Panc1 (cell line): ENCODE data around the gene ZNFX1. TPM values are rescaled to one million over a fixed set of nuclear protein-coding genes. Genes with fewer than 3 reads are reported as not detected.
"Not testable (repeated sequence)": the region's sequence is repeated elsewhere in the genome, so short reads cannot be mapped to it uniquely, and the experiment has no call there.

Source experiments
- ATAC-seq: fragments of 200-7000 bp; cut with Tn5 transposase; 2 replicates; pipeline ENCODE4 v1.9.1; 2020; ENCODE audit warnings: mild to moderate bottlenecking, moderate library complexity
- BruUV-seq: library from RNA; stranded (reverse); fragments of 400-500 nt; replicated peaks from 2 replicates; lab custom pipeline; 2021; lab: Mats Ljungman, UMichigan
- CTCF ChIA-PET: fragments of 300-600 bp; sonication (Branson Sonifier 250); formaldehyde crosslinking; loops from one replicate; lab custom pipeline; 2022; ENCODE audit warnings: antibody characterized with exemption; lab: Charles Lee
- POLR2A ChIA-PET: fragments of 300-600 bp; sonication (Branson Sonifier 250); formaldehyde crosslinking; loops from one replicate; lab custom pipeline; 2022; ENCODE audit warnings: antibody characterized with exemption; lab: Charles Lee
- DNase-seq: peaks from one replicate; pipeline ENCODE4 v3.0.0-alpha.2; 2010; ENCODE audit warnings: low read depth, low spot score
- H3K27ac ChIP-seq: 2 replicates; pipeline ENCODE4 v1.5.1; 2011; ENCODE audit warnings: mild to moderate bottlenecking, low read length, inconsistent platforms
- H3K27me3 ChIP-seq: fragments of 200-500 bp; sonication (Bioruptor generic); 2 replicates; pipeline ENCODE4 v1.6.0; 2014; ENCODE audit warnings: low read length, inconsistent platforms; ENCODE audit not compliant: control insufficient read depth, insufficient read depth
- H3K36me3 ChIP-seq: fragments of 200-500 bp; sonication (Bioruptor generic); 2 replicates; pipeline ENCODE4 v1.5.1; 2014; ENCODE audit warnings: inconsistent platforms, mild to moderate bottlenecking, low read length, moderate library complexity; ENCODE audit not compliant: control insufficient read depth, insufficient read depth
- H3K4me1 ChIP-seq: 2 replicates; pipeline ENCODE4 v1.5.1; 2011; ENCODE audit warnings: inconsistent platforms, mild to moderate bottlenecking, low read length, moderate library complexity; ENCODE audit not compliant: control insufficient read depth, insufficient read depth
- H3K4me3 ChIP-seq, 2 experiments: 2 replicates each; pipeline ENCODE4 v1.5.1; 2011 to 2012; ENCODE audit warnings: low read depth in 2 of 2, low read length in 2 of 2, mild to moderate bottlenecking in 2 of 2, inconsistent platforms in 1 of 2, moderate library complexity in 1 of 2
- H3K9me3 ChIP-seq: fragments of 200-500 bp; sonication (Bioruptor generic); 2 replicates; pipeline ENCODE4 v1.5.1; 2014; ENCODE audit warnings: low read depth, mild to moderate bottlenecking, inconsistent platforms, low read length, moderate library complexity; ENCODE audit not compliant: control insufficient read depth, insufficient read depth
- POLR2AphosphoS5 ChIP-seq: IDR thresholded peaks from 2 replicates; pipeline ENCODE4 v1.6.1; 2012; ENCODE audit warnings: mild to moderate bottlenecking, low read depth, low read length, moderate library complexity
- SIN3A ChIP-seq: IDR thresholded peaks from 2 replicates; pipeline ENCODE4 v1.6.1; 2012; ENCODE audit warnings: low read depth, mild to moderate bottlenecking, low read length, moderate library complexity, borderline replicate concordance; ENCODE audit not compliant: insufficient read depth
- TCF7L2 ChIP-seq: IDR thresholded peaks from 2 replicates; pipeline ENCODE4 v1.6.1; 2011; ENCODE audit warnings: mild to moderate bottlenecking, low read depth, low read length, inconsistent platforms
- in situ Hi-C: cut with HindIII; loops from 2 replicates; pipeline ENCODE4 v1.10.0; 2016; ENCODE audit warnings: low sequenced_read_pairs, low pct_unique_long_range_greater_than_20kb
- intact Hi-C: fragments of 100-400 bp; cut with micrococcal nuclease; formaldehyde crosslinking; loops from one replicate; pipeline ENCODE4 v1.10.0; 2022; ENCODE audit not compliant: unreplicated experiment
- total RNA-seq: library from RNA; stranded (reverse); gene quantifications from one replicate; pipeline ENCODE4 v1.2.1, GENCODE V29; 2021; ENCODE audit not compliant: unreplicated experiment
- TF ChIP-seq, protein P1 (sequence below), 2 experiments: IDR thresholded peaks; 2 replicates each; pipeline ENCODE4 v1.6.1; 2011 to 2012; ENCODE audit warnings: low read depth in 2 of 2, control low read depth in 1 of 2, low read length in 1 of 2, mild to moderate bottlenecking in 1 of 2, moderate library complexity in 1 of 2; ENCODE audit not compliant: insufficient read depth in 1 of 2
- TF ChIP-seq, protein P2 (sequence below): fragments of 450-650 bp; IDR thresholded peaks from 2 replicates; pipeline ENCODE4 v1.5.1; 2017; ENCODE audit warnings: mild to moderate bottlenecking

The ZNFX1 gene
- total RNA-seq, 1 experiment from 2014 or later = 39.4 TPM

DNA sequence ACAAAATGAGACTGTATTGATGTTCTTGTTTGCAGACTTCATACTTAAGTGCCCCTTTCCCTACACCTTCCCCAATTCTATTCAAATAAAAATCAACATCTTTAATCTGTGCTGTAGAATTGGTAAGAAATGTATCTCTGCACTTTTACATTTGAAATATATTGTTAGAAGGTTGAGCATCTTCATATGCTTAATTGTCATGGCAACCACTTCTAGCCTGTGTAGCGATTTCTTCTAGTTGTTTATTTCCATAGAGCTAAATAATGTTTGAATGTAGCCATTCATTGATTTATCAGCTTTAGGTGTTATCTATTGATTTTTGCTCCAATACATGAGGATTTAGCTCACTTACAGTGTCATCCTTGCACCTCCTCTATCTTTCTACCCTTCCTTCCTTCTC lies 37.7 kb upstream of the ZNFX1 start:
- H3K27me3 ChIP-seq = peaks cover 2% of the 10 kb centered on the region; the same call in 1 of the 2 replicates
- H3K9me3 ChIP-seq = no peaks in the 10 kb centered on the region
- ATAC-seq (no peak), DNase-seq (no peak)
- H3K4me1 ChIP-seq = no peaks in the 10 kb centered on the region
- no peak overlapping the region for H3K4me3 ChIP-seq
- no peaks in the 10 kb centered on the region for H3K36me3 ChIP-seq
- CTCF ChIA-PET = no interaction called here
- no TSS peak for BruUV-seq
- POLR2A ChIA-PET = no interaction called here
- TF ChIP-seq POLR2AphosphoS5 (no peak), SIN3A (no peak), TCF7L2 (no peak)
- TF ChIP-seq, protein P1, sequence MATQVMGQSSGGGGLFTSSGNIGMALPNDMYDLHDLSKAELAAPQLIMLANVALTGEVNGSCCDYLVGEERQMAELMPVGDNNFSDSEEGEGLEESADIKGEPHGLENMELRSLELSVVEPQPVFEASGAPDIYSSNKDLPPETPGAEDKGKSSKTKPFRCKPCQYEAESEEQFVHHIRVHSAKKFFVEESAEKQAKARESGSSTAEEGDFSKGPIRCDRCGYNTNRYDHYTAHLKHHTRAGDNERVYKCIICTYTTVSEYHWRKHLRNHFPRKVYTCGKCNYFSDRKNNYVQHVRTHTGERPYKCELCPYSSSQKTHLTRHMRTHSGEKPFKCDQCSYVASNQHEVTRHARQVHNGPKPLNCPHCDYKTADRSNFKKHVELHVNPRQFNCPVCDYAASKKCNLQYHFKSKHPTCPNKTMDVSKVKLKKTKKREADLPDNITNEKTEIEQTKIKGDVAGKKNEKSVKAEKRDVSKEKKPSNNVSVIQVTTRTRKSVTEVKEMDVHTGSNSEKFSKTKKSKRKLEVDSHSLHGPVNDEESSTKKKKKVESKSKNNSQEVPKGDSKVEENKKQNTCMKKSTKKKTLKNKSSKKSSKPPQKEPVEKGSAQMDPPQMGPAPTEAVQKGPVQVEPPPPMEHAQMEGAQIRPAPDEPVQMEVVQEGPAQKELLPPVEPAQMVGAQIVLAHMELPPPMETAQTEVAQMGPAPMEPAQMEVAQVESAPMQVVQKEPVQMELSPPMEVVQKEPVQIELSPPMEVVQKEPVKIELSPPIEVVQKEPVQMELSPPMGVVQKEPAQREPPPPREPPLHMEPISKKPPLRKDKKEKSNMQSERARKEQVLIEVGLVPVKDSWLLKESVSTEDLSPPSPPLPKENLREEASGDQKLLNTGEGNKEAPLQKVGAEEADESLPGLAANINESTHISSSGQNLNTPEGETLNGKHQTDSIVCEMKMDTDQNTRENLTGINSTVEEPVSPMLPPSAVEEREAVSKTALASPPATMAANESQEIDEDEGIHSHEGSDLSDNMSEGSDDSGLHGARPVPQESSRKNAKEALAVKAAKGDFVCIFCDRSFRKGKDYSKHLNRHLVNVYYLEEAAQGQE (IDR thresholded peaks at IDR 0.05; ENCODE audit: insufficient read depth in 1 of 2, low read depth in 2 of 2, low read length in 1 of 2) = no peak
- TF ChIP-seq, protein P2, sequence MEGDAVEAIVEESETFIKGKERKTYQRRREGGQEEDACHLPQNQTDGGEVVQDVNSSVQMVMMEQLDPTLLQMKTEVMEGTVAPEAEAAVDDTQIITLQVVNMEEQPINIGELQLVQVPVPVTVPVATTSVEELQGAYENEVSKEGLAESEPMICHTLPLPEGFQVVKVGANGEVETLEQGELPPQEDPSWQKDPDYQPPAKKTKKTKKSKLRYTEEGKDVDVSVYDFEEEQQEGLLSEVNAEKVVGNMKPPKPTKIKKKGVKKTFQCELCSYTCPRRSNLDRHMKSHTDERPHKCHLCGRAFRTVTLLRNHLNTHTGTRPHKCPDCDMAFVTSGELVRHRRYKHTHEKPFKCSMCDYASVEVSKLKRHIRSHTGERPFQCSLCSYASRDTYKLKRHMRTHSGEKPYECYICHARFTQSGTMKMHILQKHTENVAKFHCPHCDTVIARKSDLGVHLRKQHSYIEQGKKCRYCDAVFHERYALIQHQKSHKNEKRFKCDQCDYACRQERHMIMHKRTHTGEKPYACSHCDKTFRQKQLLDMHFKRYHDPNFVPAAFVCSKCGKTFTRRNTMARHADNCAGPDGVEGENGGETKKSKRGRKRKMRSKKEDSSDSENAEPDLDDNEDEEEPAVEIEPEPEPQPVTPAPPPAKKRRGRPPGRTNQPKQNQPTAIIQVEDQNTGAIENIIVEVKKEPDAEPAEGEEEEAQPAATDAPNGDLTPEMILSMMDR = no peak
- intact Hi-C loops = no loop called here
- in situ Hi-C loops = no loop called here
- no peak overlapping the region for H3K27ac ChIP-seq

DNA sequence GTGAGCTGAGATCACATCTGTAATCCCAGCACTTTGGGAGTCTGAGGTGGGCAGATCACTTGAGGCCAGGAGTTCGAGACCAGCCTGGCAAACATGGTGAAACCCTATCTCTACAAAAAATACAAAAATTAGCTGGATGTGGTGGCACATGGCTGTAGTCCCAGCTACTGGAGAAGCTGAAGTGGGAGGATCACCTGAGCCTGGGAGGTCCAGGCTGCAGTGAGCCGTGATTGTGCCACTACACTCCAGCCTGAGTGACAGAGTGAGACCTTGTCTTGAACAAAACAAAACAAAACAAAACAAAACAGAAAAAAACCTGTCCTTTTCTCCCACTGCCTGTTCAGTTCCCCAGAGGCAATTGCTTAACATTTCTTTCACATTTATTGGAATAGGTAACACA lies 36.2 kb upstream of the ZNFX1 start:
- in situ Hi-C loops, intact Hi-C loops, H3K4me3 ChIP-seq, POLR2A ChIA-PET, H3K4me1 ChIP-seq, H3K36me3 ChIP-seq, ATAC-seq, H3K27ac ChIP-seq, CTCF ChIA-PET, H3K27me3 ChIP-seq, BruUV-seq, DNase-seq, H3K9me3 ChIP-seq: not testable (repeated sequence)

DNA sequence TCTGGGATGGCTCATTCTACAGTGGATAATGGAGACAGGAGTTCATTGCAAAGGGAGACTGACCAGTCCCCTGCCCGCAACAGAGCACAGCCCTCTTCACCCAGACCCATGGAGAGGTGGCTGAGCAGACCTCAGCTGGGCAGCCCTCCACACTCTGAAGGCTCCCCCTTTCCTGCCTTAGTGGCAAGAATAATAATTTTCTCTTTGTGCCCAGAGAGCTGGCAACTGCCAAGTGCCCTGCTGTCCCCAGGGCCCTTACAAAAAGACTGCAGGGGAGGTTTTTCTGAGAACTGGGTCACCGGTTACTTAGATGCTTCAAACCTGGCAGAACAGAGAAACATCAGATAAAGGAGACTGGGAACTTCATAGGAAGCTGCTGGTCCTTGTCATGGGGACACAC lies 35.4 kb upstream of the ZNFX1 start:
- Histone ChIP-seq H3K9me3 (no peaks in the 10 kb centered on the region), H3K27me3 (peaks cover 2% of the 10 kb centered on the region; the same call in 1 of the 2 replicates), H3K4me3 (no peak overlapping the region), H3K4me1 (no peaks in the 10 kb centered on the region), H3K27ac (no peak overlapping the region), H3K36me3 (no peaks in the 10 kb centered on the region)
- no TSS peak for BruUV-seq
- no peak for TF ChIP-seq POLR2AphosphoS5
- TF ChIP-seq TCF7L2 = no peak
- TF ChIP-seq, protein P1 (IDR thresholded peaks at IDR 0.05; ENCODE audit: insufficient read depth in 1 of 2, low read depth in 2 of 2, low read length in 1 of 2) = no peak
- ATAC-seq (no peak; the same call in 1 of the 2 replicates), DNase-seq (no peak)
- intact Hi-C loops = no loop called here
- in situ Hi-C loops = no loop called here
- POLR2A ChIA-PET = no interaction called here
- CTCF ChIA-PET = no interaction called here
